ENCODE measurements around the gene ASB10. TPM values are rescaled to one million over a fixed set of nuclear protein-coding genes. Genes with fewer than 3 reads are reported as not detected.

Gene ASB10
- total and polyA plus RNA-seq, 2 donors (not counting 1 experiment from before 2014, with no cell fraction given): not detected

DNA sequence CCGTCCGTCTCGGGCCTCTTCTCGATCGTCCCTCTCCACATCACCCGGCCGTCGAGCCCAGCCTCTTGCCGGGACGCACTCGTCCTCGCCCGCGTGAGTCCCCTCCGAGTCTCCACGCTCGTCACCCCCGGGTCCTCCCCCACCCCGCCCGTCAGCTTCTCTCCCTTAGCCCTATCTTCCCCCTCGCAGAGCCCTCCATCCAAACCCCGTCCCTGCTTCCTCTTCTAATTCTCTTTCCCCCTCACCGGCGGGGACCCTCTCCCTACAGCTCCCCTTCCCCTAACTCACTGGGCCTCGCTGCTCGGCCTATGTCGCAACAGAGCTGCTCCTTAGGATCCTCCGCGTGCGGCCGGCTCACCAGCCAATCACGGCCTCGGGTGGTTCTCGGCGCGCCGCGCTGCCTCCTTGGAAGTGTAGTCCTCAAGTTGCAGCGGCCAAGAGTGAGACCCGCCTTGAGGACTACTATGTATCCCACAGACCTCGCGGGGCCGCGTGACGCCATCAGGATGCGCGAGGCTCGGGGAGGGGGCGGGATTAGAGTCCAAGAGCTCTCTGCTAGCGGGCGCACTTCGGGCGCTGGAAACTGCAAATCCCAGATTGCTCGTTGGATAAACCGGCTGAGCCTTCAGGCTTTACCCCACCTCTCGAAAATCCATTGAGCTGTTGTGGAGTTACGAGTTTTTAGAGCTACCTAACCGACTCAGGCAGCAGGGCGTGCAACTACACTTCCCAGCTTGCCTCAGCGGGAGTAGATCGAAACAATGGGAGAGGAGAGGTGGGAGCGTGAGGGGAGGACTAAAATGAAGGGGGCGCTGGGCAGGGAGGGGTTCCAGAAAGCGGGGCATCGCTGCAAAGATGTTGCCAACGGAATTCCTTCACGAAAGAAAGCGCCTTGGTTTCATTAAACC is 40.1 kb upstream of the ASB10 start, which contains the start of gene ABCF2:
Gene ABCF2, minus strand, starts transcription at position 331 of the 908 bp plus-strand sequence. CDS start 747 bp downstream, outside the sequence.
- peak within 1 kb of the TSS; percentile 98 for H2AFZ ChIP-seq (ENCODE audit: low read length)
- H3K27me3 ChIP-seq (ENCODE audit: control insufficient read depth, insufficient read depth, low read length): no peaks in the 10 kb centered on the region
- DNase-seq (ENCODE audit: low read depth in 2 of 2): peak; percentile 99
- peak within 1 kb of the TSS; percentile 89 for H3K27ac ChIP-seq (ENCODE audit: insufficient read depth, low read length)
- no peaks in the 10 kb centered on the region for H4K20me1 ChIP-seq (ENCODE audit: control insufficient read depth, extremely low read depth, insufficient read depth, low read length)
- H3K36me3 ChIP-seq (ENCODE audit: control insufficient read depth, insufficient read depth, low read length): peaks cover 9% of the 10 kb centered on the region
- H3K4me1 ChIP-seq (ENCODE audit: control insufficient read depth, extremely low read depth, insufficient read depth, low read length): peaks cover 7% of the 10 kb centered on the region
- H3K4me3 ChIP-seq (replicated peaks in 1 of 4; ENCODE audit: control extremely low read depth in 1 of 4, insufficient read depth in 1 of 4, low read depth in 3 of 4, low read length in 4 of 4): peak within 1 kb of the TSS; percentile 83 to 88 (median 86)
- peak within 1 kb of the TSS; percentile 95 for H3K4me2 ChIP-seq (ENCODE audit: extremely low read depth, insufficient read depth, low read length)
- H3K9ac ChIP-seq (ENCODE audit: insufficient read depth, low read length): peak within 1 kb of the TSS; percentile 81
- peaks cover 18% of the 10 kb centered on the region for H3K79me2 ChIP-seq (ENCODE audit: control insufficient read depth, insufficient read depth, low read length)
- H3K9me3 ChIP-seq (ENCODE audit: control insufficient read depth, insufficient read depth, low read depth, low read length): no peaks in the 10 kb centered on the region
- TF ChIP-seq EZH2 (IDR thresholded peaks at IDR 0.05; ENCODE audit: low read length, missing control alignments): no peak
- TF ChIP-seq, protein P1, sequence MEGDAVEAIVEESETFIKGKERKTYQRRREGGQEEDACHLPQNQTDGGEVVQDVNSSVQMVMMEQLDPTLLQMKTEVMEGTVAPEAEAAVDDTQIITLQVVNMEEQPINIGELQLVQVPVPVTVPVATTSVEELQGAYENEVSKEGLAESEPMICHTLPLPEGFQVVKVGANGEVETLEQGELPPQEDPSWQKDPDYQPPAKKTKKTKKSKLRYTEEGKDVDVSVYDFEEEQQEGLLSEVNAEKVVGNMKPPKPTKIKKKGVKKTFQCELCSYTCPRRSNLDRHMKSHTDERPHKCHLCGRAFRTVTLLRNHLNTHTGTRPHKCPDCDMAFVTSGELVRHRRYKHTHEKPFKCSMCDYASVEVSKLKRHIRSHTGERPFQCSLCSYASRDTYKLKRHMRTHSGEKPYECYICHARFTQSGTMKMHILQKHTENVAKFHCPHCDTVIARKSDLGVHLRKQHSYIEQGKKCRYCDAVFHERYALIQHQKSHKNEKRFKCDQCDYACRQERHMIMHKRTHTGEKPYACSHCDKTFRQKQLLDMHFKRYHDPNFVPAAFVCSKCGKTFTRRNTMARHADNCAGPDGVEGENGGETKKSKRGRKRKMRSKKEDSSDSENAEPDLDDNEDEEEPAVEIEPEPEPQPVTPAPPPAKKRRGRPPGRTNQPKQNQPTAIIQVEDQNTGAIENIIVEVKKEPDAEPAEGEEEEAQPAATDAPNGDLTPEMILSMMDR (conservative IDR thresholded peaks at IDR 0.05 in 1 of 2, IDR thresholded peaks at IDR 0.05 in 1 of 2; ENCODE audit: low read depth in 1 of 2, low read length in 2 of 2): peak in 1 of 2 donors; percentile 3

DNA sequence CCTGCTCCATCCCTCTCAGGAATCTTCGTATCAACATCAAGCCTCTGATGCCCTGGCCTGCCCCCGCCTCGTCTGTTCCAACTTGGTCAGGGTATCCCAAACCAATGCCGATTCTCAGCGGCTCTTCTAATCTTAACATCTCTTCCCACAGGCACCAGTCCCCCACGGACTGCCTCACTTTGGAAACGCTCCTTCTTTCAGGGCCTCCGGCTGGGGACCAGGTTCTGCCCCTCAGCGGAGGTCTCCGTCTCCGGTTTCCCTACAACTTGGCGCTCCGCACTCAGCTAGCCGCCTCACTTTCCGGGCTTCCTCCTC is 39.5 kb upstream of the ASB10 start:
- H3K9ac ChIP-seq (ENCODE audit: insufficient read depth, low read length): peak overlapping the region; percentile 81
- H3K27me3 ChIP-seq (ENCODE audit: control insufficient read depth, insufficient read depth, low read length): no peaks in the 10 kb centered on the region
- peaks cover 9% of the 10 kb centered on the region for H3K36me3 ChIP-seq (ENCODE audit: control insufficient read depth, insufficient read depth, low read length)
- peak overlapping the region; percentile 95 for H3K4me2 ChIP-seq (ENCODE audit: extremely low read depth, insufficient read depth, low read length)
- H3K4me3 ChIP-seq (replicated peaks in 1 of 4; ENCODE audit: control extremely low read depth in 1 of 4, insufficient read depth in 1 of 4, low read depth in 3 of 4, low read length in 4 of 4): peak overlapping the region; percentile 80 to 88 (median 85)
- no peaks in the 10 kb centered on the region for H3K9me3 ChIP-seq (ENCODE audit: control insufficient read depth, insufficient read depth, low read depth, low read length)
- H4K20me1 ChIP-seq (ENCODE audit: control insufficient read depth, extremely low read depth, insufficient read depth, low read length): no peaks in the 10 kb centered on the region
- H3K79me2 ChIP-seq (ENCODE audit: control insufficient read depth, insufficient read depth, low read length): peaks cover 18% of the 10 kb centered on the region
- no peak for TF ChIP-seq EZH2 (IDR thresholded peaks at IDR 0.05; ENCODE audit: low read length, missing control alignments)
- TF ChIP-seq, protein P1 (conservative IDR thresholded peaks at IDR 0.05 in 1 of 2, IDR thresholded peaks at IDR 0.05 in 1 of 2; ENCODE audit: low read depth in 1 of 2, low read length in 2 of 2): no peak
- no peak for DNase-seq (ENCODE audit: low read depth in 2 of 2)
- H3K4me1 ChIP-seq (ENCODE audit: control insufficient read depth, extremely low read depth, insufficient read depth, low read length): peaks cover 5% of the 10 kb centered on the region
- H3K27ac ChIP-seq (ENCODE audit: insufficient read depth, low read length): peak overlapping the region; percentile 89
- peak overlapping the region; percentile 80 for H2AFZ ChIP-seq (ENCODE audit: low read length)

DNA sequence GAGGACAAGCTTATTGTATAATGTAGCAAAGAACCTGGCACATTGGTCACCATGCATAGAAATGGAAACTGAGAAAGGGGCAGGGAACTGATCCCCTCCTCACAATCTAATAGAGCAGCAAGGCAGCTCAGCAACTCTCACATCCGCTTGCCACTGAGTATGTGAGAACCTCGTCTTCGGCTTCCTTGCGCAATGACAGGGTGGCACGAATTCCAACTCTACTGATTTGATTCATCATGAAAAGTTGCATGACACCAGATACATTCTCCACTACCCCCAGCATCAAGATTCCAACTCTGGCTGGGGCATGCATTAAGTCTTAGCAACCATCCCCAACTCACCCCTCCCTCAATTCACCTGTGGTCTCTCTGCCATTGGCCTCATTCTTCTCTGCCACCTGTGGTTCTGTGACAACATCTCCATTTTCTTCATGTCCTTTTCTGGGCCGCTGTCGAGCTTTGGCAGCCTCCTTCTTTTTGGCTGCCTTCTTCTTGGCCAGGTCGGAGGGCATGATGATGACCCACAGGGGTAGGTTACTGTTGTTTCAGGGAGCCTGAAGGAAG is 39.0 kb upstream of the ASB10 start:
- peak overlapping the region; percentile 80 to 88 (median 85) for H3K4me3 ChIP-seq (replicated peaks in 1 of 4; ENCODE audit: control extremely low read depth in 1 of 4, insufficient read depth in 1 of 4, low read depth in 3 of 4, low read length in 4 of 4)
- H3K9me3 ChIP-seq (ENCODE audit: control insufficient read depth, insufficient read depth, low read depth, low read length): no peaks in the 10 kb centered on the region
- H3K79me2 ChIP-seq (ENCODE audit: control insufficient read depth, insufficient read depth, low read length): peaks cover 18% of the 10 kb centered on the region
- peaks cover 9% of the 10 kb centered on the region for H3K36me3 ChIP-seq (ENCODE audit: control insufficient read depth, insufficient read depth, low read length)
- no peaks in the 10 kb centered on the region for H4K20me1 ChIP-seq (ENCODE audit: control insufficient read depth, extremely low read depth, insufficient read depth, low read length)
- TF ChIP-seq, protein P1 (conservative IDR thresholded peaks at IDR 0.05 in 1 of 2, IDR thresholded peaks at IDR 0.05 in 1 of 2; ENCODE audit: low read depth in 1 of 2, low read length in 2 of 2): no peak
- no peak for TF ChIP-seq EZH2 (IDR thresholded peaks at IDR 0.05; ENCODE audit: low read length, missing control alignments)
- peak overlapping the region; percentile 81 for H3K9ac ChIP-seq (ENCODE audit: insufficient read depth, low read length)
- peak overlapping the region; percentile 95 for H3K4me2 ChIP-seq (ENCODE audit: extremely low read depth, insufficient read depth, low read length)
- no peaks in the 10 kb centered on the region for H3K27me3 ChIP-seq (ENCODE audit: control insufficient read depth, insufficient read depth, low read length)
- peak overlapping the region; percentile 89 for H3K27ac ChIP-seq (ENCODE audit: insufficient read depth, low read length)
- H2AFZ ChIP-seq (ENCODE audit: low read length): no peak overlapping the region
- peaks cover 5% of the 10 kb centered on the region for H3K4me1 ChIP-seq (ENCODE audit: control insufficient read depth, extremely low read depth, insufficient read depth, low read length)
- DNase-seq (ENCODE audit: low read depth in 2 of 2): peak in 1 of 2 donors; percentile 9

Measured in fibroblast of lung (primary cell).